Fibroblast of skin of left biceps (primary cell): ENCODE results near the gene MDC1.

Experiments used
- DNase-seq, 2 experiments: peaks; one replicate each; pipeline ENCODE4 v3.0.0-alpha.2; 2013; ENCODE audit warnings: low read depth in 2 of 2

MDC1 gene

DNA sequence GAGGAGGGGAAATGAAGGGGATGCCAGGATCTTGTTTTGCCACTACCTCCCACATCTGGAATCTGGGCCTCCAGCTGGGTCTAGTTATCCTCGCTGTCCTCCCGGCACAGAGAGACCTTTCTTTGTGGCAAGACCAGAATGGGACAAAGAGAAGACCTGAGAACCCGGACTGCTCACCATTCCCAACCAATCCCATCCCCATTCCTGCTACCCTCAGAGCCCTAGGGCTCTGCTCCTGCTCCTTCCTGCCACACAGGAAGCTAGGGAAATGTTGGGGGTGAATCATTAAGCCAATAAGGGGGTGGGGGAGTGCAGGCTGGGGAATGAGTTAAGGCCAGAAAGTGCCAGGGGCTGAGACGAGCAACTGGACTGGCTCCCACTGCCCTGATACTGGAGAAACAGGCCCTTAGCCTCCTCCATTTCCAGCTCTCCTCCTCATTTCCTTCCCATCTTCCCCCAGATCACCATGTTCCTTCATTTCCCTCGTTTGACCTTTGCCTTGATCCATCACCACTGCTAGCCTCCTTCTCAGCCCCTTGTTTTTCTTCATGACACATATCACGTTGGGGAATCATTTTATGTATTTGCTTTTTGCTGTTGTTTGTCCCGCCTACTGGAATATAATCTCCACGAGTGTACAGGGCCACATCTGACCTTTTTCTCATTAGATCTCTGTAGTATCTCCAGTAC lies 31.9 kb upstream of the MDC1 start:
- no peak for DNase-seq

DNA sequence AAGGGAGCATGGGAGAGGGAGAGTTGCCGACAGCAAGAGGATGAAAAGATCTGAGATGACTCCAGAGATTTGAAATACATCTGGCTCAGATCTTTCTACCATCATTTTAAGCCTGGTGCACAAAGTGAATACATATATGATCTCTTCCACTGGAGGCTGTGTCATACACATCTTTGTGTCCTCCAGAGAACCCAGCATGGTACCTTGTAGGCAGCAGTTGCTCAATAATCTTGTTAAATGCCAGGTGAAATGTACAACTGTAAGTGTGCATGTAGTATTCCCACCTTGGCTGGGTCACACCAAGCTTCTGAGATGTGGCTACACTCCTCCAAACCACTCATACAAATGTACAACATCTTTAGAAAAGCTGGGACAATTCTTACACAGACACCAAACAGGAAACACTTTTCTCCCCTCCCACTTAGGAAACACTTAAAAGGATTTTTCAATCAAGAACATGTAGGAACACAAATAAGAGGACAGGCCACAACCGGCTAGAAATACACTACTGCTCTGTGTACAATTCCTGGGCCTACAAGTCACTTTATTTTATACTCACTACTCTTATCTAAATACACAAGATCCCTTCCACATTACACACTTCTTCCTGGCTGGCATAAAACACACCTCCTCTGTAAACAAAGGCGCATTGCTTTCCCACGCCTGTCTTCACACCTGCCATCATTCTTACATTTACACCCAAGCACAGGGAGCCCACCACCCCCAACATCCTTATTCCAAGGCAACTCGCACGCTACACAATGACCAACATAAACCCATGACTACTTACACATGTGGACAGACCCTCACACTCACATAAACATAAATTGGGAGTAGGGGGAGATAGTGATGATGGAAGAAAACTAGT lies 31.1 kb upstream of the MDC1 start:
- no peak for DNase-seq

DNA sequence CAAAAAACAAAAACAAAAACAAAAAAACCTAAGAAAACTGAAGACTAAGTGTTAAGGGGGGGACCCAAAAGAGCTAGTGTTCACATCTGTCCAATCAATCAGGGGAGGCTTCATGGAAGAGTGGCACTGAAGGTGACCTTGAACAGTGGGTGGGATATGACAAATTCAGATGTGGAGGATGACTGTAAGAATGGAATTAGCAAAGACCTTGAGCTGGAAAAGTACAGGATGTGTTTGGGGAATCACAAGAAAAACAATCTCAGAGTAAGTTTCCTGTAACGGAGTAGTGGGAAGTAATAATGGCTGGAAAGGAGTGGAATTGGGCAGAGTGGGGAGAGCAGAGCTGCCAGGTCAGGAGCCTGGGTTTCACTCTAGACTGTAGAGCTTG lies 30.2 kb upstream of the MDC1 start:
- no peak for DNase-seq

DNA sequence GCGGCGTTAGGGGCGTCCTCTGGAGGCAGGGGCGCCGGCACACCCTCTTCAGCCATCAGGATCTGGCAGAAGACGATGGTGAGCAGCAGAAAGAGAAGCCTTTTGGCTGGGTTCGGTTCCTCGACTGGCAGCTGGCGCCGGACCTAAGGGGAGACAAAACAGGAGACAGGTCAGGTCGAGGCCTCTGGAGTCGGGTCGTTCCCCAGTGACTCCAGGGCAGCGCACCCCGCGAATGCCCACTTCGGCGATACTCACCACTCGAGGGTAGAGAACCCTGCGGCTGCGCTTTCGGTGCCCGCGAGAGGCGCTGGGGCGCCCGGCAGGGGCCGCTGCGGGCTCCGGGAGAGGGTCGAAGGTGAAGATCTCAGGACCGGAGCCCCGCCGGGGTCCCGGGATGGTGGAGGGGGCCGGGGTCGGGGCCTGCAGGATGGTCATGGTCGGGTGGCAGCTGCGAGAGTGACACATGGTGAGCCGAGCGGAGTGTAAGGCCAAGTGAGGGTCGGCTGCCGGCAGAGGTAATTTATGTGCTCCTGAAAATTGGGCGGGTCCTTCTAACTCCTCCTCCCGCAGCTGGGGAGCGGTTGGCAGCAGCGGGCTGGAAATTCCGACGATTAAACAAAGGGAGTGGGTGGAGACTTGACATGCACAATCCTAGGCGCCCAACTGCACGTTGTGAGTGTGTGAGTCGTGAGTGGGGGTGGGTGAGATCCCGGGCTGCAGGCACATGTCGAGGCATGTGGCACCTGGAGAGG lies 27.1 kb upstream of the MDC1 start, which contains the start of gene IER3:
Gene IER3 (minus strand): TSS at position 494 of the 752 bp plus-strand sequence. CDS start 29 bp downstream, at position 465.
- peak; percentile 82 to 85 for DNase-seq

DNA sequence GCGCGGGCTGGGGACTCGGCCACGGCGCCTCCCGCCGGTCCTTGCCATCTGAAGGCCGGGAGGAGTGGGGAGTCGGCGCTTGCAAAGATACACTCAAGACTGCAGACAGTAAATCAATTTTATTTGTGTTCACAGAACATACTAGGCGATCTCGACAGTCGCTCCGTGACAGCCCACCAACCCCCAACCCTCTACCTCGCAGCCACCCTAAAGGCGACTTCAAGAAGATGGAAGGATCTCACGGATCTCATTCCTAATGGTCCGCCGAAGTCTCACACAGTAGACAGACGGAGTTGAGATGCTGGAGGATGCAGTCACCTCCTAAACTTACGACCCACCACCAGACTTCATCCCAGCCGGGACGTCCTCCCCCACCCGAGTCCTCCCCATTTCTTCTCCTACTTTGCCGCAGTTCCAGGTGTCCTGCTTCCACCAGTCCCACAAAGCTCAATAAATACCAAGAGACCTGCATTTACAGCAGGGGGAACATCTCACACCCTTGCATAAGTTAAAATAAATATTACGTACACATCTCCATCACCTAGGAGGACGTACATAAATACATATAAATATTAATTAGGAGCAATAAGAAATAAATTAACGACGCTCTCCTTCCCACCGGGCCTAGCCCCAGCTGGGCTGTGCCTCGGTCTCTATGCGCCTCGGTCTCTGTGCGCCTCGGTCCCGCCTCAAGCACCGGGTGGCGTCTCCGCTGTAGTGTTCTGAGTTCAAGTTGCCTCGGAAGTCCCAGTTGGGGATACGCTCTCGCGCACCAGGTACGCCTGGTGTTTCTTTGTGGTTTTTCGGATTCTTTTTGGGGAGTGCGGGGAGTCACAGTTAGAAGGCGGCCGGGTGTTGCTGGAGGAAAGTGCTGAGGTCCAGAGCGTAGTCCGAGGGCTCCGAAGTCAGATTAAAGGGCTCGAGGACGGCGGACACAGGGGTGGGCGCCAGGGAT lies 26.3 kb upstream of the MDC1 start:
- DNase-seq: no peak

DNA sequence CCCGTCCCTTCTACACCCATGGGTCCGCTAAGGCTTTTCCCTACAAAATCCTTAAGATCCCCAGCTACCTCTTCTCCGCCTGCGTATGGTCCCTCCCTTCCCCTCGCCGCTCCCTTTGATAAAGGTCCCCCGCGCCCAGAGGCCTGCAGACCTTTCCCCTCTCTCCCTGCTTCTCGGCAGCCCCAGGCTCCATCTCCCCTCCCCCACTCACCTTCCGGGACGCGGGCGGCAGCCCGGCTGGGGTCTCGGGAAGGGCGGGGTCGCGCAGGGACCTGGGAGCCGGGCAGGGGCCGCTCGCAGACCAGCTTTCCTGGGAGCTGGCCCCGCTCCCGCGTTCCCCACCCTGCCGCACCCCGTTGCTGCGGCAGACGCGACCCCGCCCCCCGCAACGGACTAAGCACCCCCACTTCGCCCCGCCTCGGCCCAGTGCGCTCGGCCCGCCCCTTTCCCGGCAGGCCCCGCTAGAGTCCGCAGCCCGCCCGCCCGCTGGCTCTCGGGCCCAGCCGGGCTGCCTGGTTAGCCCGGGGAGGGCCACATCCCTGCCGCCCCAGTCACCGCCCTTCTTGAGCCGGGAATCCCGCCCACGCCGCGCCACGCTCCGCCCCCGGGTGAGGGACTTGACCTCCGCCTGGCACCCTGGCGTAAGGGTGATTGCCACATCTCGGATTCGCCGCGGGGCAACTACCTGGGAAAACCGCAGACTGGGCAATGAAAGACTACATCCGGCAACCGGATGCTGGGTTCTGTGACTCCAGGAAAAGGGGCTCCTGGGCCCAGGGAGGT lies 25.4 kb upstream of the MDC1 start, which contains the start of gene FLOT1:
Gene FLOT1 (minus strand): TSS at position 372 of the 783 bp plus-strand sequence. CDS start 498 bp downstream, outside the sequence.
- DNase-seq: peak; percentile 87 to 88

DNA sequence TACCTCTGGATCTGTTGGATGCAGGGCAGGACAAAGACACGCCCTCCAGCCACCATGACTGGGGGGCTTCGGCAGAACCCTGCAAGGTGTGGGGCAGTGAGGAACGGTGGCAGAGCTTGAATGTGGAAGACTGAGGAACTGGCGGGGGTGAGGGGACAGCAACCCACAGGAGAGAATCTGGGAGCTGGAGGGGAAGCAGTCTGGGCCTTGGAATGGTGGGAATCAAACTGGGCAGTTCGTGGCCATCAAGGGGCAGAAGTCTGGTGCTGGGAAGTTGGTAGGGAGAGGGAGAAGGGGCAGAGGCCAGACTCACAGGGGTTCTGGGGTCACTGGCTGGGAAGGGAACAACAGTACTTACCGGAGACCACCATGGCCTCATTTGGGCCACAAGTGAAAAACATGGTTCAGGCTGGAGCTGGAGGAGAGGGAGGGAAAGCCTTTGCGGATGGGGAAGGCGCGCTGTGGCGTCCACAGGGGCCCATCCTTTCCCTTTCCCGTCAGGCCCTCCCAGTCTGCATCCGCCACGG lies 24.8 kb upstream of the MDC1 start:
- DNase-seq: no peak

DNA sequence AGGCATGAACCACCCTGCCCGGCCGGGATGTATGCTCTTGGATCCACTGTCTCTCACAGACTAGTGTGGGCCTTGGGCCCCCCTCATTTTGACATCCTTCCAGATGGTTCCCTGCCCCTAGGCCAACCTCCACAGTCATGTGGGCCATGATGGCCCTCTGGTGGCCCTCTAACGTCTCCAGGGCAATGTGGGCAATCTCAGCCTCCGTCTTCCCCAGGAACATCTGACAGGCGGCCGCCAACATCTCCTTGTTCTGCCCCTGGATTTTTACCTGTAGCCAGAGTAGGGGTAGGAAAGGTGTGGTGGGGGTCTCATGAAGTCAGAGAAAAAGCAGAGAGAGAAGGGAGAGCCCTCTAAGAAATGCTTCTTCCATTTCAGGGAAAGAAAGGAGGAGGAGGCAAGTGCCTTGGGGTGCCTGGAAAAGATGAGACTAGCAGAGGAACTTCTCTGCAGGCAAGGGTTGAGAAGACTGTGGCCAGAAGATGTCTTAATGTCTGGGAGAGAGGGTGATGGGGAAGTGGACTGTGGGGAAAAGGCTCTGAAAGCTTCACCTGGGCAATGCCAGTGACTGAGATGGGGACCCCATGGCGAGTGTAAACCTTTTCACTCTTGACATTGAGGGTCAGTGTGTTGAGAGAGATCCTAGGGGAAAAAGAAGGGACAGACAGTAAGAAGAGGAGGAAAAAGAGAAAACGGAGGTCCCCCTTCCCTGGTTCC lies 24.1 kb upstream of the MDC1 start:
- no peak for DNase-seq

DNA sequence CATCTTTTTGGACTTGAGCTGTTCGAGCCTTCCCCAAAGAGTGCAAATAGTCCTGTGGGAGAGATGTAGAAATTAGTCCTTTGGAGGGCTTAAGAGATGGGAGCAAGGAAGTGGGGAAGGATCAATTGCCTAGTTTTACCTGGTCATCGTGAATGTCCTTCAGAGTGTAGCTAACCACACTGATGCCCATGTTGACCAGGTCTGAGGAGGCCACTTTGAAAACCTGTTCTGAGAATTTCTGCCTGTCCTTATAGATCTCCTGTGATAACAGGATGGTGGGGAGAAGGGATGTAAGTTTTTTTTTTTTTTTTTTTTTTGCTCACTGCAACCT lies 23.4 kb upstream of the MDC1 start:
- no peak for DNase-seq

DNA sequence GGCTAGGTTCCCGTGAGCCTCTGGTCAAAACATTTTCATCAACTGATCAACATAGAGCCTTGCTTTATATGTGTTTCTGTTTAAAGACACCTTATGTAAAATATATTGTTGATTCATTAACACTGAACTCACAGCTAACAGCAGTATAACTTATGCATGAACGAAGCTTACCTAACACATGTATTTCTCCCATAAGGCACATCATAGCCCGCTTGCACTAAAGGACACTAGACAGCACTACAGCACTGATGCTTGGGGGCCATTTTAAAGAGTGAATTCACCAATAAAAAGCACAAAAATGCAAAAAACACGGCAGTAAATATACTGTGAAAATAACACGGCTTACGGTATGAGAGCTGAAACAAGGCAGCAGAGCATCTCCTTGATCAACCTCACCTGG lies 21.5 kb upstream of the MDC1 start:
- DNase-seq: no peak

DNA sequence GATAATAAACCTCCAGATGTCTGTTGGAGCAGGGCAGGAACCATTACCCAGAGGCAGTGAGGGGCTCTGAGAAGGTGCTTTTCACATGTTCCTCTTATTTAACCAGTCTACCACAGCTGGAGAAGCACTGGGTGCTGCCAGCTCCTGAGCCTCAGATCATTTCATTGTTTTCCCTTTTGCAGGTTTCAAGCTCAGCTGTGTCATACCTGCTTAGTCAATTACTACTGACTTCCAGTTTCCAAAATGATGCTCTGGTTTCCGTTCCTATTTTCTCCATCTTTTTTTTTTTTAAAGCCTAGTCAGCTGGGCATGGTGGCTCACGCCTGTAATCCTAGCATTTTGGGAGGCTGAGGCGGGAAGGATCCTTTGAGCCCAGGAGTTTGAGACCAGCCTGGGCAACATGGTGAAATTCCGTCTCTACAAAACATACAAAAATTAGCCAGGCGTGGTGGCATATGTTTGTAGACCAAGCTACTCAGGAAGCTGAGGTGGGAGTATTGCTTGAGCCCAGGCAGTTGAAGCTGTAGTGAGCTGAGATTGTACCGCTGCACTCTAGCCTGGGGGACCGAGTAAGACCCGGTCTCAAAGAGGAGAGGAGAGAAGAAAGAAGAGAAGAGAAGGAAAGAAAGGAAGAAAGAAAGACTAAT lies 18.7 kb upstream of the MDC1 start:
- no peak for DNase-seq

DNA sequence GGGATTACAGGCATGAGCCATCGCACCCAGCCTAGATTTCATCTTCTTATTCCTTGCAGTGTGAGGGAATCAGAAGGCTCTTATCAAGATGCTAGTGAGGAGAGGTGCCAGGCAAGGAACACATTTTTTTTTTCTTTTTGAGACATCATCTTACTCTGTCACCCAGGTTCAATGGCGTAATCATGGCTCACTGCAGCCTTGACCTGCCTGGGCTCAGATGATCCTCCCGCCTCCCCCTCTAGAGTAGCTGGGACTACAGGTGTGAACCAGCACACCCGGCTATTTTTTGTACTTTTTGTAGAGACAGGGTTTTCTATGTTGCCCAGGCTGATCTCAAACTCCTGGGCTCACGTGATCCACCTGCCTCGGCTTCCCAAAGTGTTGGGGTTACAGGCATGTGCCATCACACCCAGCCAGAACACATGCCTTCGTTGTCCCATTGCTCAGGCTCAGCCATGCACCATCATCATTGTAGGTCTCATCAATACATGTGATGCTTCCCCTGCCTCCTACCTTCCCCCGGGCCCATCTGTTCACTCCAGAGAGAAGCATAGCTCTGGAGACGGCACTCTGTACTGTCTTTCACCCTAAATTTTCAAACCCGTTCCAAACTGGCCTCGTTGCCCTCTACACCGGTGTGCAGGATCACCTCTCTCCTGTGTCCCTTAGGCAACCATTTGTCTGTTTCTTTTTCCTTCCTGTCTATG lies 15.3 kb upstream of the MDC1 start:
- DNase-seq: no peak

DNA sequence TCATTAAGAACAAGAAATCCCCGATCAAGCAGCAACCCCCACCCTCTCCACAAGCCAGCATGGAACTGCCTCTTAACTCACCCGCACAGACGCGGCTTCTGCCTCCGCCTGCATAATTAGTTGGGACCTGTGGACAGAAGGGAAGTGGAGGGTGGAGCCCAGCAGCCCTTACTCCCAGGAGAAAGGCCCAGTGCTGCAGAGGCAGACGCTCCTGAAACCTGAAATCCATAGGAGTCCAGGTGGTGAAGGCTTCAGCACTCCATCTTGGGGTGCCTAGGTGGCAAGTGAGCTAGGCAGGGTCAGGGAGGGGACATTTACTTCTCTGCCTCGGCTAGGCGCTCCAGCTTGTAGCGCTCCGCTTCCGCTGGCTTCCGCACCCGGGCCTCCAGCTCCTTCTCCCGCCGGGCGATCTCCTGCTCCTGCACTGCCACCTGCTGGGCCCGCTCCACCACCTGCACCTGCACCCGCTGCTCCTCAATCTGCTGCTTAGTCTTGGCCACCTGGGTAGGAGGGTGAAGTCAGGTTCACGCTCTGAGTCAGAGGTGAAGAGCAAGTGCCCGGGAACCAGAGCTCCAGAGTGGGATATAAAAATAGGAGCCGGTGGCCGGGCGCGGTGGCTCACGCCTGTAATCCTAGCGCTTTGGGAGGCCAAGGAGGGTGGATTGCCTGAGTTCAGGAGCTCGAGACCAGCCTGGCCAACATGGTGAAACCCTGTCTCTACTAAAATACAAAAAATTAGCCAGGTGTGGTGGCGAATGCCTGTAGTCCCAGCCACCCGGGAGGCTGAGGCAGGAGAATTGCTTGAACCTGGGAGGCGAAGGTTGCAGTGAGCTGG lies 13.7 kb upstream of the MDC1 start:
- no peak for DNase-seq

DNA sequence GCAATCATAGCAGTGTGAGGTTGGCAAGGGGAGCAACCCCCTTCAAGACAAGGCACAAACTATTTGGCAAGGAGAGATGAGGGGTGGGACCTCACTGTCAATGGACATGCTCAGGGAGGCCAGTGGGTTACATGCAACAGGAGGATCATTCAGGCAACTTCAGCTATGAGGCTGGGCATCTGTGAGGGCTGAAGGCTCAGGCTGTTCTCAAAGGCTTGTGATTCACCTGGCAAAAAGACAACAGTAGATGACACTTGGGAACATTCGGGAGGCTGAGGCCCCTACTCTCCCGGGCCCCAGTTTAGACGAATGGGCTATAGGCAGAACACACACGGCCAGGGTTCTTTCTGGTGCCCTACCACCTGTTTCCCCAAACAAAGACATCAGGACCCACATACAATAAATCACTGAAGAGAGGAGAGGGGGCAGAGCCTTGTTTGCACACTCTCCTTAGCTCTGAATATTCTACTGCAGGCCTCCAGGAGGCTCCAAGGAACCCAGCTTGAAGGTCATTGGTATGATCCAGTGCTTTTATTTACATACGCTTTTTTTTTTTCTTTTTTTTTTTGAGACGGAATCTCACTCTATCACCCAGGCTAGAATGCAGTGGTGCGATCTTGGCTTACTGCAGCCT lies 11.0 kb upstream of the MDC1 start:
- no peak for DNase-seq

DNA sequence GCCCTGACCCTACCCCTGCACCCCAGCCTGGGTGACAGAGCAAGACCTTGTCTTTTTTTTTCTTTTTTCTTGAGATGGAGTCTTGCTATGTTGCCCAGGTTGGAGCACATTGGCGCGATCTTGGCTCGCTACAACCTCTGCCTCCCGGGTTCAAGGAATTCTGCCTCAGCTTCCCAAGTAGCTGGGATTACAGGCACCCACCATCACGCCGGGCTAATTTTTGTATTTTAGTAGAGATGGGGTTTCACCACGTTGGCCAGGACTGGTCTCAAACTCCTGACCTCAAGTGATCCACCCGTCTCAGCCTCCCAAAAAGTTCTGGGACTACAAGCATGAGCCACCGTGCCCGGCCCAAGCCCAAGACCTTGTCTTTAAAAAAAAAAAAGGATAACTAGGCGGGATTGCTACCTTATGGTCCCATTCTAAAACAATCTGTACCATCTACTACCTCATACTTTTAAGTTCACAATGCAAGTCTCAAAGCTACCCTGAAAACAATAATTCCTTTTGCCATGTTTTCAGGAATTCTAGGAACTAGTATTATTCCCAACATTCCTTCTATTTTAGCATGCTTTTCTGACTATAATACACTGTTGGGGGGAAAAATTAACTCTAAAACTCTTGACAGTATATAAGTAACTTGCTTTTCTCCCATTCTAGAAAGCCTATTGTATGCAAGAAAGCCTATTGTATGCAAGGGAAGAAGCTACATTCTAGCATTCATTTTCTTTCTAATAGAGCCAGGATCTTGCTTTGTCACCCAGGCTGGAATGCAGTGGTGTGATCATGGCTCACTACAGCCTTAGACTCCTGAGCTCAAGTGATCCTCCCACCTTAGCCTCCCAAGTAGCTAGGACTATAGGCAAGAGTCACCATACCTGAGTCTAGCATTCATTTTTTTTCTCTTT lies 9.7 kb upstream of the MDC1 start:
- DNase-seq: no peak
